ENCODE measurements around the gene GRIN2A. TPM values are rescaled to one million over a fixed set of nuclear protein-coding genes. Genes with fewer than 3 reads are reported as not detected.

Gene GRIN2A
- polyA plus RNA-seq, 2 of the 4 experiments (the other 2 are of a cell fraction) = not detected

DNA sequence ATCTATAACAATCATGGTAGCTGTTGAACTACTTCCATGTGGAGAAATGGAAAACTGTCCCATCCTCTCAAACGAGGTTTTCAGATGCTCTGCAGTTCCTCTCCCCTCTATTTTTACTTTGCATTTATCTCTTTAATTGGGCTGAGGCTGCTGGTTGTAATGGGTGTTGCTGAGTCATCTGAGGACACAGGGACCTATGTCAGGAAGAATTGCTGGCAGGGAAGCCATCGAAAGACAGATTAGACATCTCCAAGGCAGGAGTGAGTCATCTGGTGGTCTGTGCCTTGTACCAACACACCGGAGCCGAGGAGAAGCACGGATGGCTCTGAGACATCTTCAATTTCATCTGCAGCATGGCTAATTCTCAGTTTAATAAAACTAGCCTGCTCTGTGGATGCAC is 394.5 kb downstream of the GRIN2A start:
- no peak for FAIRE-seq
- under 1% methylated on average over 5 of the region's 5 CpGs for WGBS (ENCODE audit: missing lambda C conversion rate)

DNA sequence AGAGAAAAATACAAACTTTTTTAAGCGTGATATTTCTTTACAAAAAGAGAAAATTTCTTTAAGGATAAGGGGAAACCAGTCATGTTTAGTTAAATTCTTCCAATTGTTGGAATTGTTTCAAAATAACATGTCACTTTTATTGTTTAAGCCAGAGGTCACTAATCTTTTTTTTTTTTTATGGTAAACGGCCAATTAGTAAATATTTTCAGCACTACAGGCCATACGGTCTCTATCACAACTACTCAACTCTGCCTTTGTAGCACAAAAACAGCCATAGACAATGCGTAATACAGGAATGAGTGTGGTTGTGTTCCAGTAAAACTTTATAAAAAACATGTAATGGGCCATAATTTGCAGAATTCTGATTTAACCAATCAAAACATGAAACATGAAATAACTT is 401.4 kb downstream of the GRIN2A start:
- H3K9me3 ChIP-seq = no peaks in the 10 kb centered on the region
- no peak overlapping the region for H3K4me3 ChIP-seq
- DNase-seq (ENCODE audit: low read depth in 1 of 2, low spot score in 1 of 2) (no peak), FAIRE-seq (no peak), ATAC-seq (no peak)
- TF ChIP-seq JUNB (IDR thresholded peaks at IDR 0.05) (no peak), JUN (IDR thresholded peaks at IDR 0.05) (no peak)
- TF ChIP-seq, protein P1, sequence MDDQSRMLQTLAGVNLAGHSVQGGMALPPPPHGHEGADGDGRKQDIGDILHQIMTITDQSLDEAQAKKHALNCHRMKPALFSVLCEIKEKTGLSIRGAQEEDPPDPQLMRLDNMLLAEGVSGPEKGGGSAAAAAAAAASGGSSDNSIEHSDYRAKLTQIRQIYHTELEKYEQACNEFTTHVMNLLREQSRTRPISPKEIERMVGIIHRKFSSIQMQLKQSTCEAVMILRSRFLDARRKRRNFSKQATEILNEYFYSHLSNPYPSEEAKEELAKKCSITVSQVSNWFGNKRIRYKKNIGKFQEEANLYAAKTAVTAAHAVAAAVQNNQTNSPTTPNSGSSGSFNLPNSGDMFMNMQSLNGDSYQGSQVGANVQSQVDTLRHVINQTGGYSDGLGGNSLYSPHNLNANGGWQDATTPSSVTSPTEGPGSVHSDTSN (IDR thresholded peaks at IDR 0.05) = no peak
- TF ChIP-seq, protein P2, sequence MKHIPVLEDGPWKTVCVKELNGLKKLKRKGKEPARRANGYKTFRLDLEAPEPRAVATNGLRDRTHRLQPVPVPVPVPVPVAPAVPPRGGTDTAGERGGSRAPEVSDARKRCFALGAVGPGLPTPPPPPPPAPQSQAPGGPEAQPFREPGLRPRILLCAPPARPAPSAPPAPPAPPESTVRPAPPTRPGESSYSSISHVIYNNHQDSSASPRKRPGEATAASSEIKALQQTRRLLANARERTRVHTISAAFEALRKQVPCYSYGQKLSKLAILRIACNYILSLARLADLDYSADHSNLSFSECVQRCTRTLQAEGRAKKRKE (CRISPR knock-in tag; IDR thresholded peaks at IDR 0.05; ENCODE audit: low read depth) = no peak
- POLR2A ChIA-PET = no interaction called here
- H3K4me2 ChIP-seq = no peak overlapping the region
- CTCF ChIA-PET = no interaction called here
- 11% methylated on average over 4 of the region's 4 CpGs for WGBS (ENCODE audit: missing lambda C conversion rate)
- H3K4me1 ChIP-seq = no peaks in the 10 kb centered on the region
- H3K27ac ChIP-seq = no peak overlapping the region

More for the DNA sequence above, 394.5 kb downstream of the GRIN2A start:
- no peak overlapping the region for H3K27ac ChIP-seq
- no peaks in the 10 kb centered on the region for H3K4me1 ChIP-seq
- no peak for ATAC-seq
- no peak overlapping the region for H3K4me2 ChIP-seq
- TF ChIP-seq RAD21 (conservative IDR thresholded peaks at IDR 0.05 in 1 of 2, IDR thresholded peaks at IDR 0.05 in 1 of 2) (no peak), MYC (IDR thresholded peaks at IDR 0.05; ENCODE audit: borderline replicate concordance, low read length) (no peak), MAZ (IDR thresholded peaks at IDR 0.05; ENCODE audit: borderline replicate concordance, low read depth, low read length) (no peak), BHLHE40 (IDR thresholded peaks at IDR 0.05; ENCODE audit: low read depth, low read length) (no peak), SREBF2 (IDR thresholded peaks at IDR 0.05) (no peak), CEBPB (IDR thresholded peaks at IDR 0.05) (no peak), ZNF302 (CRISPR knock-in tag; IDR thresholded peaks at IDR 0.05) (no peak), ESRRA (IDR thresholded peaks at IDR 0.05; ENCODE audit: borderline replicate concordance, low read length) (no peak), ZC3H11A (IDR thresholded peaks at IDR 0.05) (no peak), NR3C1 (IDR thresholded peaks at IDR 0.05) (no peak), RFX5 (IDR thresholded peaks at IDR 0.05) (no peak)
- TF ChIP-seq, protein P1 (IDR thresholded peaks at IDR 0.05) = no peak
- TF ChIP-seq, protein P2 (CRISPR knock-in tag; IDR thresholded peaks at IDR 0.05; ENCODE audit: low read depth) = no peak
- TF ChIP-seq, protein P3, sequence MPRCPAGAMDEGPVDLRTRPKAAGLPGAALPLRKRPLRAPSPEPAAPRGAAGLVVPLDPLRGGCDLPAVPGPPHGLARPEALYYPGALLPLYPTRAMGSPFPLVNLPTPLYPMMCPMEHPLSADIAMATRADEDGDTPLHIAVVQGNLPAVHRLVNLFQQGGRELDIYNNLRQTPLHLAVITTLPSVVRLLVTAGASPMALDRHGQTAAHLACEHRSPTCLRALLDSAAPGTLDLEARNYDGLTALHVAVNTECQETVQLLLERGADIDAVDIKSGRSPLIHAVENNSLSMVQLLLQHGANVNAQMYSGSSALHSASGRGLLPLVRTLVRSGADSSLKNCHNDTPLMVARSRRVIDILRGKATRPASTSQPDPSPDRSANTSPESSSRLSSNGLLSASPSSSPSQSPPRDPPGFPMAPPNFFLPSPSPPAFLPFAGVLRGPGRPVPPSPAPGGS (IDR thresholded peaks at IDR 0.05) = no peak
- TF ChIP-seq, protein P4, sequence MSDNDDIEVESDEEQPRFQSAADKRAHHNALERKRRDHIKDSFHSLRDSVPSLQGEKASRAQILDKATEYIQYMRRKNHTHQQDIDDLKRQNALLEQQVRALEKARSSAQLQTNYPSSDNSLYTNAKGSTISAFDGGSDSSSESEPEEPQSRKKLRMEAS (IDR thresholded peaks at IDR 0.05) = no peak
- DNase-seq (ENCODE audit: low read depth in 1 of 2, low spot score in 1 of 2) = peak in 1 of 2 experiments; percentile 7
- no peaks in the 10 kb centered on the region for H3K9me3 ChIP-seq
- no peak overlapping the region for H3K4me3 ChIP-seq
- POLR2A ChIA-PET = no interaction called here
- CTCF ChIA-PET = no interaction called here

DNA sequence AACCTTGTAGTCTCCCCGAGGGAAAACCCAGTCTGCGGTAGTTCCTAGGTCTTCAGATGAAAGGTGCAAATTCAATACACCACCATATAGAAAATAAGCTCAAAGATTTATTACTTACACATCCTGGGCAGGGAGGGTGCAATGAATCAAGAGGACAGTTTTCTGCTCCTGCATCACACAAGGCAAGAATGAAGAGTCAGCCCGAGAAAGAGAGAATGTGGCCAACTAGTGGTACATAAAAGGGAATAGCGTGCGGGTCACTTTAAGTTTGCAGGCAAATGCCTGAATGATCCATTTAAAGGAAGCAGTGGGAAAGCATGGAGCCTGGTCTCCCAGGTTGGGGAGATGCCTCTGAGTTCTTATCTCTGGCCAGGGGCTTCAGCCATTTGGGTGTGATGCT is 403.4 kb downstream of the GRIN2A start:
- WGBS (ENCODE audit: missing lambda C conversion rate) = 9% methylated on average over 5 of the region's 5 CpGs
- TF ChIP-seq EP300 (IDR thresholded peaks at IDR 0.05) = no peak
- no peak for TF ChIP-seq ZSCAN20 (CRISPR knock-in tag; IDR thresholded peaks at IDR 0.05)
- no peak for TF ChIP-seq NFE2L2 (conservative IDR thresholded peaks at IDR 0.05; ENCODE audit: low read length)
- no peak for TF ChIP-seq ZC3H11A (IDR thresholded peaks at IDR 0.05)
- TF ChIP-seq FOSL2 (IDR thresholded peaks at IDR 0.05) = no peak
- TF ChIP-seq FOSL2 (CRISPR knock-in tag; IDR thresholded peaks at IDR 0.05) = no peak
- TF ChIP-seq GATA3 (IDR thresholded peaks at IDR 0.05; ENCODE audit: borderline replicate concordance) = no peak
- TF ChIP-seq, protein P2 (CRISPR knock-in tag; IDR thresholded peaks at IDR 0.05; ENCODE audit: low read depth) = no peak
- no peak for TF ChIP-seq FOSB (CRISPR knock-in tag; IDR thresholded peaks at IDR 0.05)
- no peak for TF ChIP-seq HEYL (CRISPR knock-in tag; IDR thresholded peaks at IDR 0.05)
- no peak for TF ChIP-seq RFX5 (IDR thresholded peaks at IDR 0.05)
- TF ChIP-seq, protein P5, sequence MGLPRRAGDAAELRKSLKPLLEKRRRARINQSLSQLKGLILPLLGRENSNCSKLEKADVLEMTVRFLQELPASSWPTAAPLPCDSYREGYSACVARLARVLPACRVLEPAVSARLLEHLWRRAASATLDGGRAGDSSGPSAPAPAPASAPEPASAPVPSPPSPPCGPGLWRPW (IDR thresholded peaks at IDR 0.05) = no peak
- no peak for TF ChIP-seq ZNF302 (CRISPR knock-in tag; IDR thresholded peaks at IDR 0.05)
- no peak for TF ChIP-seq CEBPB (IDR thresholded peaks at IDR 0.05)
- TF ChIP-seq FOXS1 (CRISPR knock-in tag; IDR thresholded peaks at IDR 0.05) = no peak
- no peak for TF ChIP-seq RNF2 (IDR thresholded peaks at IDR 0.05; ENCODE audit: borderline replicate concordance, low read depth)
- TF ChIP-seq SMC3 (IDR thresholded peaks at IDR 0.05) = no peak

More for the DNA sequence above, 403.4 kb downstream of the GRIN2A start:
- ChIA-PET POLR2A (no interaction called here), CTCF (no interaction called here)
- Histone ChIP-seq H3K9me3 (no peaks in the 10 kb centered on the region), H3K4me3 (no peak overlapping the region), H3K4me2 (no peak overlapping the region), H3K4me1 (no peaks in the 10 kb centered on the region), H3K27ac (no peak overlapping the region)
- DNase-seq (ENCODE audit: low read depth in 1 of 2, low spot score in 1 of 2) (no peak), FAIRE-seq (no peak), ATAC-seq (no peak)
